Endodermal cell (in vitro differentiated cells): ENCODE measurements around the gene CACNA1D. TPM values are rescaled to one million over a fixed set of nuclear protein-coding genes. Genes with fewer than 3 reads are reported as not detected.

Source experiments
- DNase-seq: peaks from one replicate; pipeline ENCODE4 v3.0.0-alpha.2; 2017
- H3K27ac ChIP-seq: 2 replicates; pipeline ENCODE4 v1.5.1; 2013; ENCODE audit warnings: mild to moderate bottlenecking, low read depth, low read length, moderate library complexity
- H3K27me3 ChIP-seq: 2 replicates; pipeline ENCODE4 v1.6.1; 2013; ENCODE audit warnings: mild to moderate bottlenecking, low read length, moderate library complexity; ENCODE audit not compliant: insufficient read depth, control insufficient read depth, poor library complexity, severe bottlenecking
- H3K36me3 ChIP-seq: 2 replicates; pipeline ENCODE4 v1.7.0; 2013; ENCODE audit warnings: mild to moderate bottlenecking, low read length, moderate library complexity; ENCODE audit not compliant: control insufficient read depth, insufficient read depth
- H3K4me1 ChIP-seq: one replicate; pipeline ENCODE4 v1.7.0; 2013; ENCODE audit warnings: low read length; ENCODE audit not compliant: control insufficient read depth, insufficient read depth
- H3K4me3 ChIP-seq: 2 replicates; pipeline ENCODE4 v1.5.1; 2013; ENCODE audit warnings: mild to moderate bottlenecking, low read length, moderate library complexity
- H3K9ac ChIP-seq: 2 replicates; pipeline ENCODE4 v1.6.1; 2013; ENCODE audit warnings: mild to moderate bottlenecking, low read length, moderate library complexity; ENCODE audit not compliant: poor library complexity, severe bottlenecking; ENCODE audit errors: extremely low read depth
- H3K9me3 ChIP-seq: 2 replicates; pipeline ENCODE4 v1.6.1; 2013; ENCODE audit warnings: mild to moderate bottlenecking, low read length, moderate library complexity; ENCODE audit not compliant: control insufficient read depth
- H3K27ac Mint-ChIP-seq: 2 replicates; pipeline ENCODE4 v1.8.0; 2020; ENCODE audit warnings: mixed read lengths
- H3K27me3 Mint-ChIP-seq: 2 replicates; pipeline ENCODE4 v1.8.0; 2021; ENCODE audit warnings: mild to moderate bottlenecking, mixed read lengths; ENCODE audit not compliant: insufficient read depth
- H3K36me3 Mint-ChIP-seq: 2 replicates; pipeline ENCODE4 v1.8.0; 2020; ENCODE audit warnings: low read depth, mixed read lengths
- H3K4me1 Mint-ChIP-seq: 2 replicates; pipeline ENCODE4 v1.8.0; 2020; ENCODE audit warnings: mixed read lengths
- H3K4me3 Mint-ChIP-seq: 2 replicates; pipeline ENCODE4 v1.8.0; 2020; ENCODE audit warnings: mild to moderate bottlenecking, moderate library complexity, mixed read lengths
- H3K9me3 Mint-ChIP-seq: 2 replicates; pipeline ENCODE4 v1.8.0; 2020; ENCODE audit warnings: mild to moderate bottlenecking, mixed read lengths
- CTCF ChIP-seq: fragments of 200-600 bp; sonication (generic); conservative IDR thresholded peaks from 2 replicates; pipeline ENCODE4 v1.5.0; 2021; ENCODE audit warnings: antibody characterized with exemption, mild to moderate bottlenecking
- WGBS, 2 experiments: methylation state at CpG; one replicate each; pipeline versions ENCODE4 v1.1.5 to v1.1.7; 2013; ENCODE audit warnings: missing lambda C conversion rate in 2 of 2, mixed read lengths in 1 of 2; ENCODE audit not compliant: insufficient coverage in 1 of 2, insufficient read length in 1 of 2; 5-methylcytosine and 5-hydroxymethylcytosine counted together
- total RNA-seq, 2 donors: library from RNA; stranded (reverse); fragmentation: NEBNext Ultra II Directional in 1 of 2; extraction: Animal tissue kit (Norgen Biotek cat#: 25700) in 1 of 2; gene quantifications; 2 replicates in 1 of 2; 3 replicates in 1 of 2; pipeline ENCODE4 v1.2.1, GENCODE V29; 2021

The CACNA1D gene
- total RNA-seq, 2 donors from 2014 or later = 2.2 to 3.8 TPM

GRCh38 chr3:53704363-53704725, 209.9 kb downstream of the CACNA1D start:
- WGBS, 2 experiments = 93 to 96% methylated on average over 4 of the region's 4 CpGs
- Mint-ChIP-seq H3K36me3 (no peaks in the 10 kb centered on the region), H3K27me3 (no peaks in the 10 kb centered on the region)

GRCh38 chr3:53705024-53705745, 210.8 kb downstream of the CACNA1D start:
- H3K27ac ChIP-seq = no peak overlapping the region
- 66 to 73% methylated on average over 10 to 11 of the region's 11 CpGs for WGBS, 2 experiments
- H3K27me3 ChIP-seq = no peaks in the 10 kb centered on the region
- no peaks in the 10 kb centered on the region for H3K9me3 ChIP-seq
- no peaks in the 10 kb centered on the region for H3K36me3 Mint-ChIP-seq
- TF ChIP-seq CTCF = no peak
- peaks cover 19% of the 10 kb centered on the region for H3K4me1 Mint-ChIP-seq
- no peaks in the 10 kb centered on the region for H3K27me3 Mint-ChIP-seq
- no peak overlapping the region for H3K9ac ChIP-seq
- H3K4me3 Mint-ChIP-seq = no peak overlapping the region
- no peaks in the 10 kb centered on the region for H3K9me3 Mint-ChIP-seq
- peak overlapping the region; percentile 39 for H3K27ac Mint-ChIP-seq
- H3K4me3 ChIP-seq = no peak overlapping the region
- H3K4me1 ChIP-seq = peaks cover 5% of the 10 kb centered on the region
- H3K36me3 ChIP-seq = no peaks in the 10 kb centered on the region
- peak; percentile 65 for DNase-seq

More at GRCh38 chr3:53704363-53704725, 209.9 kb downstream of the CACNA1D start:
- no peak for DNase-seq
- Histone ChIP-seq H3K4me3 (no peak overlapping the region), H3K9me3 (no peaks in the 10 kb centered on the region), H3K4me1 (peaks cover 5% of the 10 kb centered on the region), H3K36me3 (no peaks in the 10 kb centered on the region), H3K27me3 (no peaks in the 10 kb centered on the region), H3K9ac (no peak overlapping the region), H3K27ac (no peak overlapping the region)
- Mint-ChIP-seq H3K27ac (no peak overlapping the region), H3K9me3 (no peaks in the 10 kb centered on the region), H3K4me1 (peaks cover 19% of the 10 kb centered on the region), H3K4me3 (no peak overlapping the region)
- TF ChIP-seq CTCF = no peak

- no peak overlapping the region for H3K4me3 ChIP-seq
- Mint-ChIP-seq H3K27me3 (no peaks in the 10 kb centered on the region), H3K4me1 (peaks cover 19% of the 10 kb centered on the region), H3K27ac (peak overlapping the region; percentile 39), H3K4me3 (no peak overlapping the region), H3K9me3 (no peaks in the 10 kb centered on the region), H3K36me3 (no peaks in the 10 kb centered on the region)
- no peak for TF ChIP-seq CTCF
- H3K4me1 ChIP-seq = peaks cover 5% of the 10 kb centered on the region
- no peaks in the 10 kb centered on the region for H3K9me3 ChIP-seq
- no peaks in the 10 kb centered on the region for H3K27me3 ChIP-seq
- peak; percentile 43 for DNase-seq
- H3K36me3 ChIP-seq = no peaks in the 10 kb centered on the region
- no peak overlapping the region for H3K9ac ChIP-seq
- H3K27ac ChIP-seq = no peak overlapping the region
- WGBS, 2 experiments = 94 to 99% methylated on average over 4 of the region's 4 CpGs
Observed at GRCh38 chr3:53705774-53706173, 211.4 kb downstream of the CACNA1D start.
